Measurements from ENCODE around the gene CEP164. TPM values are rescaled to one million over a fixed set of nuclear protein-coding genes. Genes with fewer than 3 reads are reported as not detected.

Gene CEP164
- polyA plus RNA-seq, 1 donor from 2014 or later = 27.4 TPM

- no peak overlapping the region for H3K4me2 ChIP-seq (ENCODE audit: low read length)
- H2AFZ ChIP-seq (ENCODE audit: low read depth, low read length) = no peak overlapping the region
- no peak overlapping the region for H3K9ac ChIP-seq (ENCODE audit: low read length)
- no peaks in the 10 kb centered on the region for H3K9me2 ChIP-seq (ENCODE audit: insufficient read depth, low read length)
- no peaks in the 10 kb centered on the region for H3K27me3 ChIP-seq (ENCODE audit: insufficient read depth, low read depth, low read length)
- H3K79me2 ChIP-seq (replicated peaks; ENCODE audit: insufficient read depth, low read length) = no peaks in the 10 kb centered on the region
- H3K4me3 ChIP-seq (ENCODE audit: low read length) = no peak overlapping the region
- H4K20me1 ChIP-seq (ENCODE audit: insufficient read depth) = no peaks in the 10 kb centered on the region
- no peaks in the 10 kb centered on the region for H3K9me3 ChIP-seq (ENCODE audit: low read length)
- H3F3A ChIP-seq (ENCODE audit: insufficient read depth, low read length, poor library complexity, severe bottlenecking) = no peaks in the 10 kb centered on the region
- no peak overlapping the region for H3K27ac ChIP-seq (ENCODE audit: low read length)
- H3K36me3 ChIP-seq (ENCODE audit: insufficient read depth, low read length) = no peaks in the 10 kb centered on the region
- TF ChIP-seq REST (IDR thresholded peaks at IDR 0.05; ENCODE audit: borderline replicate concordance) (no peak), POLR2AphosphoS5 (IDR thresholded peaks at IDR 0.05) (no peak), EZH2 (IDR thresholded peaks at IDR 0.05; ENCODE audit: borderline replicate concordance, insufficient read depth, low read length, poor library complexity, severe bottlenecking) (no peak), CTCF (IDR thresholded peaks at IDR 0.05; ENCODE audit: poor library complexity, severe bottlenecking) (no peak), RAD21 (conservative IDR thresholded peaks at IDR 0.05) (no peak), SMC3 (conservative IDR thresholded peaks at IDR 0.05; ENCODE audit: poor library complexity) (no peak), MXI1 (conservative IDR thresholded peaks at IDR 0.05; ENCODE audit: poor library complexity, severe bottlenecking) (no peak), TAF1 (IDR thresholded peaks at IDR 0.05; ENCODE audit: low read depth) (no peak), EP300 (conservative IDR thresholded peaks at IDR 0.05; ENCODE audit: poor library complexity, severe bottlenecking) (no peak)
Measured at GRCh38 chr11:117437791-117438130, 110.1 kb downstream of the CEP164 start.

- Histone ChIP-seq H3F3A (ENCODE audit: insufficient read depth, low read length, poor library complexity, severe bottlenecking) (no peaks in the 10 kb centered on the region), H3K27me3 (ENCODE audit: insufficient read depth, low read depth, low read length) (no peaks in the 10 kb centered on the region), H3K9ac (ENCODE audit: low read length) (no peak overlapping the region), H3K27ac (ENCODE audit: low read length) (no peak overlapping the region), H3K36me3 (ENCODE audit: insufficient read depth, low read length) (no peaks in the 10 kb centered on the region), H3K9me2 (ENCODE audit: insufficient read depth, low read length) (no peaks in the 10 kb centered on the region), H3K79me2 (replicated peaks; ENCODE audit: insufficient read depth, low read length) (no peaks in the 10 kb centered on the region), H4K20me1 (ENCODE audit: insufficient read depth) (no peaks in the 10 kb centered on the region), H2AFZ (ENCODE audit: low read depth, low read length) (no peak overlapping the region), H3K4me2 (ENCODE audit: low read length) (no peak overlapping the region), H3K9me3 (ENCODE audit: low read length) (no peaks in the 10 kb centered on the region), H3K4me3 (ENCODE audit: low read length) (no peak overlapping the region)
- TF ChIP-seq CTCF (IDR thresholded peaks at IDR 0.05; ENCODE audit: poor library complexity, severe bottlenecking) = no peak
- no peak for TF ChIP-seq EP300 (conservative IDR thresholded peaks at IDR 0.05; ENCODE audit: poor library complexity, severe bottlenecking)
- no peak for TF ChIP-seq SMC3 (conservative IDR thresholded peaks at IDR 0.05; ENCODE audit: poor library complexity)
Measured at GRCh38 chr11:117438371-117439000, 110.8 kb downstream of the CEP164 start.
